GM12878 (cell line): ENCODE measurements around the gene HDAC9.

Source experiments
- CBFB ChIP-seq: IDR thresholded peaks from 2 replicates; pipeline ENCODE4 v1.6.1; 2016; ENCODE audit warnings: antibody characterized with exemption, low read depth
- CHD4 ChIP-seq: fragments of 200-600 bp; sonication (generic); IDR thresholded peaks from 2 replicates; pipeline ENCODE4 v1.6.1; 2016; ENCODE audit warnings: mild to moderate bottlenecking
- CTCF ChIP-seq, 3 experiments: IDR thresholded peaks in 2 of 3; conservative IDR thresholded peaks in 1 of 3; 2 replicates each; pipeline ENCODE4 v1.5.1; 2011; ENCODE audit warnings: low read depth in 3 of 3, low read length in 3 of 3, mild to moderate bottlenecking in 3 of 3, control low read depth in 2 of 3, moderate library complexity in 2 of 3, inconsistent platforms in 1 of 3, mixed read lengths in 1 of 3; ENCODE audit not compliant: control insufficient read depth in 2 of 3, insufficient read depth in 1 of 3; ENCODE audit errors: extremely low read depth in 1 of 3
- DPF2 ChIP-seq: fragments of 450-650 bp; IDR thresholded peaks from 2 replicates; pipeline ENCODE4 v1.6.1; 2017; ENCODE audit warnings: mild to moderate bottlenecking
- JUNB ChIP-seq: IDR thresholded peaks from 2 replicates; pipeline ENCODE4 v1.6.1; 2016; ENCODE audit warnings: antibody characterized with exemption, mild to moderate bottlenecking
- NR2C2 ChIP-seq: IDR thresholded peaks from 2 replicates; pipeline ENCODE4 v1.6.1; 2011; ENCODE audit warnings: borderline replicate concordance, low read depth; ENCODE audit not compliant: control insufficient read depth, insufficient read length
- POLR2A ChIP-seq: IDR thresholded peaks from 2 replicates; pipeline ENCODE4 v1.6.1; 2011; ENCODE audit warnings: low read depth, mild to moderate bottlenecking, low read length
- POLR2AphosphoS2 ChIP-seq: IDR thresholded peaks from 2 replicates; pipeline ENCODE4 v1.6.1; 2011; ENCODE audit warnings: low read depth, mild to moderate bottlenecking, low read length, improper control_type of control experiment, moderate library complexity
- POLR2AphosphoS5 ChIP-seq: IDR thresholded peaks from 2 replicates; pipeline ENCODE4 v1.6.1; 2011; ENCODE audit warnings: mild to moderate bottlenecking, low read length, inconsistent platforms
- USF2 ChIP-seq: IDR thresholded peaks from 2 replicates; pipeline ENCODE4 v1.6.1; 2011; ENCODE audit warnings: low read depth, low read length, improper control_type of control experiment, borderline replicate concordance
- ZBTB33 ChIP-seq: fragments of 450-650 bp; IDR thresholded peaks from 2 replicates; pipeline ENCODE4 v1.6.1; 2017; ENCODE audit warnings: mild to moderate bottlenecking

- TF ChIP-seq POLR2AphosphoS5 = no peak
- no peak for TF ChIP-seq POLR2A
- no peak for TF ChIP-seq JUNB
- TF ChIP-seq CTCF (IDR thresholded peaks at IDR 0.05 in 2 of 3, conservative IDR thresholded peaks at IDR 0.05 in 1 of 3; ENCODE audit: control insufficient read depth in 2 of 3, extremely low read depth in 1 of 3, insufficient read depth in 1 of 3, low read depth in 3 of 3, low read length in 3 of 3) = no peak
- no peak for TF ChIP-seq ZBTB33
- no peak for TF ChIP-seq USF2
- TF ChIP-seq CHD4 = no peak
- no peak for TF ChIP-seq CBFB
- TF ChIP-seq DPF2 = no peak
- TF ChIP-seq NR2C2 = no peak
- TF ChIP-seq POLR2AphosphoS2 = no peak
Observed at GRCh38 chr7:18727115-18727870, 231.7 kb downstream of the HDAC9 start.
